OCI-LY7 (cell line): Measurements from ENCODE around the gene UBTD1. TPM values are rescaled to one million over a fixed set of nuclear protein-coding genes. Genes with fewer than 3 reads are reported as not detected.

ENCODE experiments used
- BruUV-seq: library from RNA; stranded (reverse); fragments of 400-500 nt; replicated peaks from 2 replicates; lab custom pipeline; 2021; lab: Mats Ljungman, UMichigan
- CTCF ChIA-PET: fragments of 300-600 bp; sonication (Branson Sonifier 250); formaldehyde crosslinking; loops from one replicate; lab custom pipeline; 2022; ENCODE audit warnings: antibody characterized with exemption; ENCODE audit not compliant: unreplicated experiment; lab: Charles Lee
- POLR2A ChIA-PET: fragments of 300-600 bp; sonication (Branson Sonifier 250); formaldehyde crosslinking; loops from one replicate; lab custom pipeline; 2022; ENCODE audit warnings: antibody characterized with exemption; lab: Charles Lee
- DNase-seq: peaks from one replicate; pipeline ENCODE4 v3.0.0-alpha.2; 2015; ENCODE audit warnings: low spot score
- H2AFZ ChIP-seq: fragments of 200-600 bp; sonication (generic), shearing (Covaris generic); 2 replicates; pipeline ENCODE4 v1.6.1; 2014; ENCODE audit warnings: mild to moderate bottlenecking, antibody characterized with exemption, low read length, moderate library complexity
- H3K27ac ChIP-seq: fragments of 200-600 bp; sonication (generic); 2 replicates; pipeline ENCODE4 v1.5.1; 2014; ENCODE audit warnings: mixed run types, low read depth, mild to moderate bottlenecking, moderate library complexity, low read length, inconsistent platforms; ENCODE audit not compliant: poor library complexity, severe bottlenecking
- H3K36me3 ChIP-seq: fragments of 200-600 bp; sonication (generic); 2 replicates; pipeline ENCODE4 v1.6.1; 2014; ENCODE audit warnings: mild to moderate bottlenecking, antibody characterized with exemption, low read length, moderate library complexity, mixed read lengths; ENCODE audit not compliant: insufficient read depth
- H3K4me1 ChIP-seq: fragments of 200-600 bp; sonication (generic); 2 replicates; pipeline ENCODE4 v1.5.1; 2014; ENCODE audit warnings: mild to moderate bottlenecking, low read length; ENCODE audit not compliant: insufficient read depth, poor library complexity, severe bottlenecking
- H3K4me2 ChIP-seq: fragments of 200-600 bp; sonication (generic); 2 replicates; pipeline ENCODE4 v1.6.1; 2014; ENCODE audit warnings: mild to moderate bottlenecking, low read length
- H3K4me3 ChIP-seq: fragments of 200-600 bp; sonication (generic); 2 replicates; pipeline ENCODE4 v1.5.1; 2014; ENCODE audit warnings: mild to moderate bottlenecking, low read depth, low read length; ENCODE audit not compliant: poor library complexity, severe bottlenecking
- H3K79me2 ChIP-seq: fragments of 200-600 bp; sonication (generic); 2 replicates; pipeline ENCODE4 v1.6.1; 2016; ENCODE audit warnings: low read depth, mild to moderate bottlenecking, low read length, moderate library complexity, mixed read lengths; ENCODE audit not compliant: insufficient read depth
- H3K9me2 ChIP-seq: fragments of 200-600 bp; sonication (generic); 2 replicates; pipeline ENCODE4 v1.6.1; 2016; ENCODE audit warnings: mild to moderate bottlenecking, low read length, mixed read lengths; ENCODE audit not compliant: insufficient read depth
- H3K9me3 ChIP-seq: fragments of 200-600 bp; sonication (generic); 2 replicates; pipeline ENCODE4 v1.6.1; 2014; ENCODE audit warnings: mild to moderate bottlenecking, mixed run types, low read length, mixed read lengths
- H4K20me1 ChIP-seq: fragments of 200-600 bp; sonication (generic); 2 replicates; pipeline ENCODE4 v1.6.1; 2014; ENCODE audit warnings: mild to moderate bottlenecking, antibody characterized with exemption, low read length, moderate library complexity, mixed read lengths; ENCODE audit not compliant: insufficient read depth
- CTCF ChIP-seq: fragments of 200-600 bp; sonication (generic); conservative IDR thresholded peaks from 2 replicates; pipeline ENCODE4 v1.5.1; 2014; ENCODE audit warnings: mild to moderate bottlenecking, antibody characterized with exemption, low read length, moderate library complexity, mixed read lengths
- EZH2phosphoT487 ChIP-seq: fragments of 200-600 bp; sonication (generic); IDR thresholded peaks from 2 replicates; pipeline ENCODE4 v1.6.1; 2018; ENCODE audit warnings: low read depth, borderline replicate concordance, mild to moderate bottlenecking, mixed run types, antibody characterized with exemption, low read length, moderate library complexity, mixed read lengths
- intact Hi-C: fragments of 100-400 bp; cut with micrococcal nuclease; formaldehyde crosslinking; loops from one replicate; pipeline ENCODE4 v1.10.0; 2022; ENCODE audit not compliant: unreplicated experiment
- total RNA-seq, 2 experiments: library from RNA; depleted of rRNA in 1 of 2; stranded (reverse); fragments of >200 nt in 1 of 2; shearing (Covaris generic) in 1 of 2; gene quantifications; 2 replicates each; pipeline ENCODE4 v1.2.3, GENCODE V29; 2014 to 2022

UBTD1 gene
- total RNA-seq, 2 experiments from 2014 or later, result 1.4 to 2.2 TPM

DNA sequence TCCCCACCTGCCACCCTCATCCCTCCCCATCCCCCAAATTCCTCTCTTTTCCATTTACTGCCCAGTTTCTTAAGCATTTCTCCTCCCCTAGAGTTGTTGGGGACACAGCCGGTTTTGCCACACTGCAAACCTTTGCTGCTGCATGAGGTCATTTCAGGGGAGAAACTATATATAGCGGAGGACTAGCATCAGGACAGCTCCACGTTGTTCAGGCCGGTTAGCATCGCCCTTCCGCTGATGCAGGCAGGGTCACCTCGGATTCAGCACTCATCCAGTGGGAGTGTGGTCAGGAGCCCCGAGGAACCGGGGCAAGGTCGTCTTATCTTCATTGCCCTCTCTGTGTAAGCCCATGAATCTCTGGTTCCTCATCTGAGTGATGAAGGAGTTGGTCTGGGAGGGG is 15.6 kb downstream of the UBTD1 start:
- Histone ChIP-seq H3K4me3 (no peak overlapping the region), H3K36me3 (no peaks in the 10 kb centered on the region), H3K9me3 (no peaks in the 10 kb centered on the region), H3K4me2 (no peak overlapping the region), H3K79me2 (no peaks in the 10 kb centered on the region), H3K4me1 (no peaks in the 10 kb centered on the region), H4K20me1 (no peaks in the 10 kb centered on the region), H3K9me2 (no peaks in the 10 kb centered on the region), H3K27ac (no peak overlapping the region), H2AFZ (no peak overlapping the region)
- TF ChIP-seq CTCF (no peak), EZH2phosphoT487 (no peak)
- no TSS peak for BruUV-seq
- intact Hi-C loops, result no loop called here
- ChIA-PET POLR2A (no interaction called here), CTCF (no interaction called here)
- DNase-seq, result no peak

- POLR2A ChIA-PET, result interaction anchor here (0.6 to 0.8 kb wide), 3 partner anchors 37 to 1592 kb away, joined by 3 to 5 read pairs (median 4); no protein-coding TSS in a partner anchor
- no peaks in the 10 kb centered on the region for H3K79me2 ChIP-seq
- CTCF ChIA-PET, result no interaction called here
- no peaks in the 10 kb centered on the region for H3K4me1 ChIP-seq
- no TSS peak for BruUV-seq
- no peak overlapping the region for H3K4me2 ChIP-seq
- H4K20me1 ChIP-seq, result no peaks in the 10 kb centered on the region
- TF ChIP-seq CTCF, result no peak
- no peaks in the 10 kb centered on the region for H3K9me2 ChIP-seq
- H2AFZ ChIP-seq, result no peak overlapping the region
- no peak overlapping the region for H3K27ac ChIP-seq
- no peak for DNase-seq
- intact Hi-C loops, result no loop called here
- H3K9me3 ChIP-seq, result no peaks in the 10 kb centered on the region
- H3K4me3 ChIP-seq, result no peak overlapping the region
- H3K36me3 ChIP-seq, result no peaks in the 10 kb centered on the region
Measured at GRCh38 chr10:97515271-97515978, 16.7 kb downstream of the UBTD1 start.

- Histone ChIP-seq H3K27ac (no peak overlapping the region), H3K9me3 (no peaks in the 10 kb centered on the region), H3K36me3 (no peaks in the 10 kb centered on the region), H3K79me2 (no peaks in the 10 kb centered on the region), H3K4me2 (no peak overlapping the region), H3K4me1 (no peaks in the 10 kb centered on the region), H3K4me3 (no peak overlapping the region), H2AFZ (no peak overlapping the region), H3K9me2 (no peaks in the 10 kb centered on the region), H4K20me1 (no peaks in the 10 kb centered on the region)
- POLR2A ChIA-PET, result interaction anchor here (0.7 kb wide), 1 partner anchor 298 kb away, joined by 3 read pairs; no protein-coding TSS in a partner anchor
- intact Hi-C loops, result no loop called here
- BruUV-seq, result no TSS peak
- no peak for TF ChIP-seq EZH2phosphoT487
- TF ChIP-seq CTCF, result no peak
- CTCF ChIA-PET, result no interaction called here
- no peak for DNase-seq
Measured at GRCh38 chr10:97517096-97517750, 18.5 kb downstream of the UBTD1 start.
